Measurements from ENCODE around the gene CAMK2D. TPM values are rescaled to one million over a fixed set of nuclear protein-coding genes. Genes with fewer than 3 reads are reported as not detected.

The CAMK2D gene
- total and polyA plus RNA-seq, 2 experiments from 2014 or later: 4.9 to 14.6 TPM

- ATAC-seq: no peak
- Histone ChIP-seq H3K27me3 (ENCODE audit: insufficient read depth) (no peaks in the 10 kb centered on the region), H4K20me1 (replicated peaks; ENCODE audit: insufficient read depth) (no peaks in the 10 kb centered on the region), H2AFZ (no peak overlapping the region), H3K36me3 (ENCODE audit: insufficient read depth) (no peaks in the 10 kb centered on the region), H3K9me2 (ENCODE audit: insufficient read depth) (no peaks in the 10 kb centered on the region), H3K79me2 (replicated peaks; ENCODE audit: insufficient read depth) (no peaks in the 10 kb centered on the region), H3F3A (replicated peaks; ENCODE audit: low read depth) (no peaks in the 10 kb centered on the region), H3K27ac (ENCODE audit: low read depth) (no peak overlapping the region), H3K4me3 (no peak overlapping the region), H3K4me2 (no peak overlapping the region), H3K4me1 (ENCODE audit: insufficient read depth) (peaks cover 28% of the 10 kb centered on the region)
- Mint-ChIP-seq H3K27ac (no peak overlapping the region), H3K36me3 (ENCODE audit: low read depth) (no peaks in the 10 kb centered on the region; the same call in 2 of the 3 replicates), H3K4me3 (no peak overlapping the region), H3K4me1 (peaks cover 20% of the 10 kb centered on the region), H3K27me3 (ENCODE audit: insufficient read depth, low read depth, poor library complexity) (no peaks in the 10 kb centered on the region), H3K9me3 (no peaks in the 10 kb centered on the region)
- TF ChIP-seq EZH2 (IDR thresholded peaks at IDR 0.05; ENCODE audit: low read depth, unreplicated experiment): no peak
- TF ChIP-seq NANOG (IDR thresholded peaks at IDR 0.05; ENCODE audit: borderline replicate concordance): no peak
- no peak for TF ChIP-seq POLR2AphosphoS5 (IDR thresholded peaks at IDR 0.05; ENCODE audit: low read depth)
- no peak for TF ChIP-seq ETS1 (IDR thresholded peaks at IDR 0.05)
- DNase-seq (ENCODE audit: low spot score): no peak
These were observed 102.4 kb downstream of the CAMK2D start for GRCh38 chr4:113659127-113659526.

- H3K27me3 Mint-ChIP-seq (ENCODE audit: insufficient read depth, low read depth, poor library complexity): no peaks in the 10 kb centered on the region
- H3K79me2 ChIP-seq (replicated peaks; ENCODE audit: insufficient read depth): no peaks in the 10 kb centered on the region
- peaks cover 20% of the 10 kb centered on the region for H3K4me1 Mint-ChIP-seq
- no peak overlapping the region for H3K27ac ChIP-seq (ENCODE audit: low read depth)
- DNase-seq (ENCODE audit: low spot score) (no peak), ATAC-seq (no peak)
- peak overlapping the region; percentile 45; the same call in 1 of the 2 replicates for H3K4me2 ChIP-seq
- peaks cover 34% of the 10 kb centered on the region for H3K4me1 ChIP-seq (ENCODE audit: insufficient read depth)
- no peaks in the 10 kb centered on the region for H3K9me3 Mint-ChIP-seq
- H3K4me3 Mint-ChIP-seq: no peak overlapping the region
- peak overlapping the region; percentile 51; the same call in 1 of the 2 replicates for H3K27ac Mint-ChIP-seq
- no peaks in the 10 kb centered on the region; the same call in 2 of the 3 replicates for H3K36me3 Mint-ChIP-seq (ENCODE audit: low read depth)
- no peaks in the 10 kb centered on the region for H3F3A ChIP-seq (replicated peaks; ENCODE audit: low read depth)
- H4K20me1 ChIP-seq (replicated peaks; ENCODE audit: insufficient read depth): no peaks in the 10 kb centered on the region
- no peaks in the 10 kb centered on the region for H3K27me3 ChIP-seq (ENCODE audit: insufficient read depth)
- no peak overlapping the region for H2AFZ ChIP-seq
- H3K9me2 ChIP-seq (ENCODE audit: insufficient read depth): no peaks in the 10 kb centered on the region
- 0 out of 2 replicates have a peak overlapping the region, but pooled peaks have one; percentile 10 for H3K4me3 ChIP-seq
- no peaks in the 10 kb centered on the region for H3K36me3 ChIP-seq (ENCODE audit: insufficient read depth)
- TF ChIP-seq CTCF (conservative IDR thresholded peaks at IDR 0.05; ENCODE audit: low read depth in 2 of 2) (no peak), ZNF331 (CRISPR knock-in tag; IDR thresholded peaks at IDR 0.05; ENCODE audit: low read depth) (no peak), REST (IDR thresholded peaks at IDR 0.05; ENCODE audit: unreplicated experiment) (no peak), EZH2 (IDR thresholded peaks at IDR 0.05; ENCODE audit: low read depth, unreplicated experiment) (no peak), ZNF462 (CRISPR knock-in tag; IDR thresholded peaks at IDR 0.05) (no peak), POLR2AphosphoS5 (IDR thresholded peaks at IDR 0.05; ENCODE audit: low read depth) (no peak)
These were observed 103.8 kb downstream of the CAMK2D start for GRCh38 chr4:113657586-113658233.
